ENCODE measurements around the gene IGF1R.

- no peak for TF ChIP-seq CTCF (IDR thresholded peaks at IDR 0.05)
- TF ChIP-seq POLR2A (IDR thresholded peaks at IDR 0.05) = no peak
- no peak for TF ChIP-seq POLR2AphosphoS5 (IDR thresholded peaks at IDR 0.05)
- TF ChIP-seq EP300 (IDR thresholded peaks at IDR 0.05) = no peak
These were observed 317.3 kb downstream of the IGF1R start for GRCh38 chr15:98965597-98965996.
